Measurements from ENCODE around the gene SLC6A11.

DNA sequence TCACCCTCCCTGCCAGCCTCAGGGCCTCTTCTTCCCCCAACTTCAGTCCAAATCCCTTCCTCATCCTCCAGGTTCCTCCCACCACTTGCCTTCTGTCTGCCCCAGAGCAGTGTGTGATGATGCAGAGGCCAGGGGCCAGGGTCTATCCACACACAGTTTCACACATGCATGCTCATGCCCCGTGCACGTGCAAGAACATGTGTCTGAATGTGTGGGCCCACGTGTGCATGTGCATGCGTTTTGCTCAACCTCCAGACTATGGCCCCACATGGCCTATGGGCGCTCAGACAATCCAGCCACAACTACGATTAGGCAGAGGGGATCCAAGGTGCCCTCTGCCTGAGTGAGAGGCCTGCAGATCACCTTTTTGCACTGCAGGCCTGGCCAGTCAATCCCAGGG, 144.2 kb downstream of the SLC6A11 start:
- TF ChIP-seq, protein P1, sequence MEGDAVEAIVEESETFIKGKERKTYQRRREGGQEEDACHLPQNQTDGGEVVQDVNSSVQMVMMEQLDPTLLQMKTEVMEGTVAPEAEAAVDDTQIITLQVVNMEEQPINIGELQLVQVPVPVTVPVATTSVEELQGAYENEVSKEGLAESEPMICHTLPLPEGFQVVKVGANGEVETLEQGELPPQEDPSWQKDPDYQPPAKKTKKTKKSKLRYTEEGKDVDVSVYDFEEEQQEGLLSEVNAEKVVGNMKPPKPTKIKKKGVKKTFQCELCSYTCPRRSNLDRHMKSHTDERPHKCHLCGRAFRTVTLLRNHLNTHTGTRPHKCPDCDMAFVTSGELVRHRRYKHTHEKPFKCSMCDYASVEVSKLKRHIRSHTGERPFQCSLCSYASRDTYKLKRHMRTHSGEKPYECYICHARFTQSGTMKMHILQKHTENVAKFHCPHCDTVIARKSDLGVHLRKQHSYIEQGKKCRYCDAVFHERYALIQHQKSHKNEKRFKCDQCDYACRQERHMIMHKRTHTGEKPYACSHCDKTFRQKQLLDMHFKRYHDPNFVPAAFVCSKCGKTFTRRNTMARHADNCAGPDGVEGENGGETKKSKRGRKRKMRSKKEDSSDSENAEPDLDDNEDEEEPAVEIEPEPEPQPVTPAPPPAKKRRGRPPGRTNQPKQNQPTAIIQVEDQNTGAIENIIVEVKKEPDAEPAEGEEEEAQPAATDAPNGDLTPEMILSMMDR (IDR thresholded peaks at IDR 0.05) = no peak
- TF ChIP-seq POLR2A (IDR thresholded peaks at IDR 0.05; ENCODE audit: low read length) (no peak), TP53 (CRISPR knock-in tag; IDR thresholded peaks at IDR 0.05) (no peak), MYC (IDR thresholded peaks at IDR 0.05; ENCODE audit: borderline replicate concordance, low read length) (no peak), CEBPB (IDR thresholded peaks at IDR 0.05) (no peak)
- TF ChIP-seq, protein P2, sequence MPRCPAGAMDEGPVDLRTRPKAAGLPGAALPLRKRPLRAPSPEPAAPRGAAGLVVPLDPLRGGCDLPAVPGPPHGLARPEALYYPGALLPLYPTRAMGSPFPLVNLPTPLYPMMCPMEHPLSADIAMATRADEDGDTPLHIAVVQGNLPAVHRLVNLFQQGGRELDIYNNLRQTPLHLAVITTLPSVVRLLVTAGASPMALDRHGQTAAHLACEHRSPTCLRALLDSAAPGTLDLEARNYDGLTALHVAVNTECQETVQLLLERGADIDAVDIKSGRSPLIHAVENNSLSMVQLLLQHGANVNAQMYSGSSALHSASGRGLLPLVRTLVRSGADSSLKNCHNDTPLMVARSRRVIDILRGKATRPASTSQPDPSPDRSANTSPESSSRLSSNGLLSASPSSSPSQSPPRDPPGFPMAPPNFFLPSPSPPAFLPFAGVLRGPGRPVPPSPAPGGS (IDR thresholded peaks at IDR 0.05) = no peak
